HG03045 (cell line): Measurements from ENCODE around the gene NT5DC3.

Experiments used
- ATAC-seq: cut with Tn5 transposase; IDR thresholded peaks from one replicate; pipeline ENCODE4 v1.9.1; 2021; ENCODE audit warnings: mild to moderate bottlenecking, moderate library complexity; ENCODE audit not compliant: unreplicated experiment

The NT5DC3 gene

GRCh38 chr12:103833095-103833775, 7.8 kb downstream of the NT5DC3 start:
- no peak for ATAC-seq

- no peak for ATAC-seq
Observed at GRCh38 chr12:103832048-103832997, 8.7 kb downstream of the NT5DC3 start.

GRCh38 chr12:103830730-103831320, 10.2 kb downstream of the NT5DC3 start:
- no peak for ATAC-seq

GRCh38 chr12:103830025-103830725, 10.9 kb downstream of the NT5DC3 start:
- ATAC-seq, result no peak

GRCh38 chr12:103829092-103829491, 11.9 kb downstream of the NT5DC3 start:
- ATAC-seq, result no peak

- ATAC-seq, result no peak
Observed at GRCh38 chr12:103827911-103828391, 13.1 kb downstream of the NT5DC3 start.

GRCh38 chr12:103824845-103825244, 16.2 kb downstream of the NT5DC3 start:
- ATAC-seq, result no peak

GRCh38 chr12:103824290-103824689, 16.7 kb downstream of the NT5DC3 start:
- no peak for ATAC-seq

- no peak for ATAC-seq
Observed at GRCh38 chr12:103823871-103824270, 17.2 kb downstream of the NT5DC3 start.

GRCh38 chr12:103821773-103822172, 19.3 kb downstream of the NT5DC3 start:
- ATAC-seq, result no peak

- ATAC-seq, result no peak
Observed at GRCh38 chr12:103820881-103821489, 20.0 kb downstream of the NT5DC3 start.

- no peak for ATAC-seq
Observed at GRCh38 chr12:103820361-103820760, 20.7 kb downstream of the NT5DC3 start.

GRCh38 chr12:103819892-103820291, 21.1 kb downstream of the NT5DC3 start:
- ATAC-seq, result no peak

GRCh38 chr12:103819312-103819711, 21.7 kb downstream of the NT5DC3 start:
- ATAC-seq, result no peak

- ATAC-seq, result no peak
Observed at GRCh38 chr12:103817791-103818190, 23.2 kb downstream of the NT5DC3 start.

- ATAC-seq, result no peak
Observed at GRCh38 chr12:103816663-103817062, 24.4 kb downstream of the NT5DC3 start.

GRCh38 chr12:103814436-103814835, 26.6 kb downstream of the NT5DC3 start:
- ATAC-seq, result no peak

- no peak for ATAC-seq
Observed at GRCh38 chr12:103813949-103814348, 27.1 kb downstream of the NT5DC3 start.

- no peak for ATAC-seq
Observed at GRCh38 chr12:103813426-103813825, 27.6 kb downstream of the NT5DC3 start.

GRCh38 chr12:103812789-103813188, 28.2 kb downstream of the NT5DC3 start:
- no peak for ATAC-seq
